ENCODE data around the gene CDPF1.

GRCh38 chr22:46237453-46238124 lies 12.5 kb downstream of the CDPF1 start:
- TF ChIP-seq CTCF (IDR thresholded peaks at IDR 0.05) (no peak), POLR2A (IDR thresholded peaks at IDR 0.05) (no peak)

Measured in esophagus squamous epithelium (tissue), 4 donors.